GM08714 (cell line): ENCODE results near the gene SMCO1.
"Not testable (repeated sequence)": the region's sequence is repeated elsewhere in the genome, so short reads cannot be mapped to it uniquely, and the experiment has no call there.

Experiments
- H3K4me3 ChIP-seq: fragments of 200-500 bp; sonication (Bioruptor generic); 2 replicates; pipeline ENCODE4 v1.5.1; 2014; ENCODE audit warnings: mild to moderate bottlenecking, low read length, inconsistent platforms
- ZNF274 ChIP-seq: IDR thresholded peaks from 2 replicates; pipeline ENCODE4 v1.6.1; 2012; ENCODE audit warnings: mild to moderate bottlenecking, low read depth, low read length

SMCO1 gene

DNA sequence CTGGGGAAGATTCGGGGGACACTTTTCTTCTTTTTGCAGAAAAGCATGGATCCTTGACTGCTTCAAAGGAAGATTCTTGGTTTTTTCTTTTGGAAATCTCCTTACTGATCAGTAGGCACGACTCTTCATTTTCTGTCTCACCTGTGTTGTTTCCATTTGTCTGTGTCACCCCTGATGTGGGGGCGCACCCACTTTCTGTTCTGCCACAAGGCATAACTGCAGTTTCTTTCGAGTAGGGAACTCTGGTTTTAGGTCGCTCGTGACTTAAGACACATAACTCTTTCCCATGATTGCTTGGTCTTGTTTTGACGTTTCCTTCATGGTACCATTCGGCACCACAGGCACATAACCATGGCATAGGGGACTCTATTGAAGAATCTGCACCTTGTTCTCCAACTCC, 42.9 kb downstream of the SMCO1 start:
- no peak overlapping the region for H3K4me3 ChIP-seq
- TF ChIP-seq ZNF274, result no peak

DNA sequence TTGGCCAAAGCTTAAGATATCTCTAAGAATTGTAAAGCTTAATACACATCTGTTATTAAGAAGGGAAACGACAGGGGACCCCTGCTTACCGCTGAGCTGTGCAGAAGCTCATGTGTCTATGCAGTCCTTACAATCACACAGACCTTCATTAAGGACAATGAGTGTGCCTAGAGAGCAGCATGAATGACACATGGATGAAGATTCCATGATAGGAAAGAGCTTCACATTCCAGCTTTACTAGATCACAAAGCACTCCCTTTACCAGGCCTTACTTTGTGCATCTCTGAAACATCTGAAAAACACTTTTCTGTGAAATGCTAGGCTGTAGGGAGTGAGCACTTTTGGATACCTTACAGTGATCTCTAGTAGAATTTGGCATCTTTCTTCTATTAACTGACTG, 43.6 kb downstream of the SMCO1 start:
- H3K4me3 ChIP-seq, result no peak overlapping the region
- TF ChIP-seq ZNF274, result no peak

DNA sequence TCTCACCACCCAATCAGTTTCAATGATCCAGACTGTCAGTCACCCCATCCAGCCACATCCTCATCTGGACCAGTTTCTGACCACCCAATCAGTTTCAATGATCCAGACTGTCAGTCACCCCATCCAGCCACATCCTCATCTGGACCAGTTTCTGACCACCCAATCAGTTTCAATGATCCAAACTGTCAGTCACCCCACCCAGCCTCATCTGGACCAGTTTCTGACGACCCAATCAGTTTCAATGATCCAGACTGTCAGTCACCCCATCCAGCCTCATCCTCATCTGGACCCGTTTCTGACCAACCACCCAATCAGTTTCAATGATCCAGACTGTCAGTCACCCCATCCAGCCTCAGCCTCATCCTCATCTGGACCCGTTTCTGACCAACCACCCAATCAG, 45.0 kb downstream of the SMCO1 start:
- not testable (repeated sequence) for H3K4me3 ChIP-seq

DNA sequence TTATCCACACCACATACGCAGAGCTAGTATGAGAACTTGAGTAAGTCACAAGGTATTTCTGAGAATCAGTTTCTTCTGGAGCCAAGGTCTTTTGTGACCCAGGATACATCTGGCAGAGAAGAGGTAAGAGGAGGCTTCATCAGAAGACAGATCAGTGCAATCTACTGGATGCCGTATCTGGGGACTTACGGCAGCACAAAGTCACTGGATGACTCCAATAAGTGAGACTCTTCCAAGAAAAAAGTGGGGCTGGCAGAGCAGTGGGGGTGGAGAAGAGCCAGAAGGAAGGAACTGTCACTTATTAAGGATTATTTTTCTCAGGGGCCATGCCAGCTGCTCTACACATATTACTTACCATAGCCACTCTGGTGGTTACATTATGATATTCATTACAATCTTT, 51.3 kb downstream of the SMCO1 start:
- no peak for TF ChIP-seq ZNF274
- no peak overlapping the region for H3K4me3 ChIP-seq

DNA sequence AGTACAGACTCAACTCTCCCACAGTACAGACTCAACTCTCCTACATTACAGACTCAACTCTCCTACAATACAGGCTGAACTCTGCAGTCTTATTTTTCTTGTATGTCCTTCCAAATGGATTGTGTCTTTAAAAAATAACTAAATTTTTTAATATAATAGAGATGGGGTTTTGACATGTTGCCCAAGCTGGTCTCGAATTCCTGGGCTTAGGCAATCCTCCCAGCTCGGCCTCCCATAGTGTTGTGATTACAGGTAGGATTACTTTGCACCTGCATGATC, 51.7 kb downstream of the SMCO1 start:
- TF ChIP-seq ZNF274, result no peak
- no peak overlapping the region for H3K4me3 ChIP-seq

DNA sequence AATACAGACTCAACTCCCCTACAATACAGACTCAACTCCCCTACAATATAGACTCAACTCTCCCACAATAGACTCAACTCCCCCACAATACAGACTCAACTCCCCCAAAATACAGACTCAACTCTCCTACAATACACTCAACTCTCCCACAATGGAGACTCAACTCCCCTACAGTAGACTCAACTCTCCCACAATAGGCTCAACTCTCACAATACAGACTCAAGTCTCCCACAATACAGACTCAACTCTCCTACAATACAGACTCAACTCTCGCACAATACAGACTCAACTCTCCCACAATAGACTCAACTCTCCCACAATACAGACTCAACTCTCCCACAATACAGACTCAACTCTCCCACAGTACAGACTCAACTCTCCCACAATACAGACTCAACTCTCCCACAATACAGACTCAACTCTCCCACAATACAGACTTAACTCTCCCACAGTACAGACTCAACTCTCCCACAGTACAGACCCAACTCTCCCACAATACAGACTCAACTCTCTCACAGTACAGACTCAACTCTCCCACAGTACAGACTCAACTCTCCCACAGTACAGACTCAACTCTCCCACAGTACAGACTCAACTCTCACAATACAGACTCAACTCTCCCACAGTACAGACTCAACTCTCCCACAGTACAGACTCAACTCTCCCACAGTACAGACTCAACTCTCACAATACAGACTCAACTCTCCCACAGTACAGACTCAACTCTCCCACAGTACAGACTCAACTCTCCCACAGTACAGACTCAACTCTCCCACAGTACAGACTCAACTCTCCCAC, 52.3 kb downstream of the SMCO1 start:
- H3K4me3 ChIP-seq, result not testable (repeated sequence)

DNA sequence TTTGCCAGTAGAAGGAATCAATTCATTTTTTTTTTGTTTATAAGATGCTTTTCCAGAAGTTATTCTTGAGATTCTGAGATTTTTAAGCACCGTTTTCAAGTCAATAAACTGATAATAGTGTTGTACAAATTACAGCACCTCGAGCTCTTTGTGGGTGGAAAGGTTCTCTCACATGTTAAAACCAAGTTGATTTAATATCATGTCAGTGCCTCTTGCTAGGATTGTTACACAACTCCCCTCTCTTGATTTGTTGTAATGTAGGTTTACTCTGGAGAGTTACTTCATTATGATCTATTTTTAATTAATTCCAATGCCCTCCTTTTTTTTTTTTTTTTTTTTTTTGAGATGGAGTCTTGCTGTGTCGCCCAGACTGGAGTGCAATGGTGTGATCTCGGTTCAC, 57.1 kb downstream of the SMCO1 start:
- no peak for TF ChIP-seq ZNF274

DNA sequence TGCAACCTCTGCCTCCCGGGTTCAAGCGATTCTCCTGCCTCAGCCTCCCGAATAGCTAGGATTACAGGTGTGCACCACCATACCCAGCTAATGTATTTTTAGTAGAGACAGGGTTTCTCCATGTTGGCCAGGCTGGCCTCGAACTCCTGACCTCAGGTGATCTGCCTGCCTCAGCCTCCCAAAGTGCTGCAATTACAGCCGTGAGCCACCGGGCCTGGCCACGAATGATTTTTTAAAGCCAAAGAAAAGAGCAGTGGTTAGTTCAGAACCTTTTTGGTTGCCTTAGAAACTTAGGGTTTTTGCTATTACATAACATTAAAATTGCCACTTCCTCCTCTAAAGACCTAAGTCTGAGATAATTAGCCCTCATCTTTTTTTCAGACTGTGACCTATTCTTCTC, 57.7 kb downstream of the SMCO1 start:
- not testable (repeated sequence) for H3K4me3 ChIP-seq

More for the DNA sequence above, 57.1 kb downstream of the SMCO1 start:
- no peak overlapping the region for H3K4me3 ChIP-seq
